Astrocyte of the spinal cord (primary cell): Measurements from ENCODE around the gene ITSN1.

Experiments used
- DNase-seq: peaks from one replicate; pipeline ENCODE4 v3.0.0; 2011; ENCODE audit warnings: low read depth, low spot score
- H3K4me3 ChIP-seq: 2 replicates; pipeline ENCODE4 v1.5.1; 2011; ENCODE audit warnings: low read depth, mild to moderate bottlenecking, low read length, moderate library complexity
- CTCF ChIP-seq: IDR thresholded peaks from 2 replicates; pipeline ENCODE4 v1.5.1; 2012; ENCODE audit warnings: low read depth, mild to moderate bottlenecking, low read length, inconsistent platforms
- in situ Hi-C: cut with HindIII; loops from 2 replicates; pipeline ENCODE4 v1.10.0; 2017; ENCODE audit warnings: low sequenced_read_pairs

ITSN1 gene

DNA sequence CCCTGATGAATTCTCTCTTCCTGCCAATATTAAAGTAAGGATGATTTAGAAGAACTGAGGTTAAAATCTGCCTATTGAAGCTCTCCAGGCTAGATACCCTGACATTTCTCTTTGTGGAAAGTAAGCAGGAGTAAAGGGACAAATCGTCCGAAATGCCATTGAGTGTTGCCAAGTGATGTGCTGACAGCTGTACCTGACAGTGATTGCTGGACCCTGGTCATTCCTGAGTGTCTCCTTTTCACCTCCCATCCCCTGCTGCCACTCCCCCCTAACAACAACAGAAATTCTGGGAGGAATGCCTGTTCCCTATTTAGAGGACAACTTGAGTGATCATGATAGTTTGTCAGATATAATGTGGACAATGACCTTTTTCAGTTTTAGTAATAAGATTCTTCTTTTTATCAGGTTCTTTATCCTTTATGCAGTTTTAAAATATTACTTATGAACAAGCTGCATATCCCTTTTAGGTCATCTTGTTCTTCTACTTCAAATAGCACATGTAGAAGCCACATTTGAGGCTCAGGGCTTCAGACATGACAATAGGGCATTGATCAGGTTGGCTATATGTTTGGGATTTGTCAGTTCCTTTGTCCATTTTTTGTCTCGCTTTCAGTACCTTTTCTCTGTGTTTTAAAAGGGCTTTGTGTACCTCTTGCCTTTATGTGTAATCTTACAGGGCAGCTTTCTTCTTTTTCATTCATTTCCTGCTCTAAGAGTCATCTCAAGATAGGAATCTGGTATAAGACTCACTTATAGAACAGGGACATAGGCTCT is 56.0 kb downstream of the ITSN1 start:
- no peak for DNase-seq
- no peak for TF ChIP-seq CTCF
- in situ Hi-C loops = no loop called here
- no peak overlapping the region for H3K4me3 ChIP-seq

DNA sequence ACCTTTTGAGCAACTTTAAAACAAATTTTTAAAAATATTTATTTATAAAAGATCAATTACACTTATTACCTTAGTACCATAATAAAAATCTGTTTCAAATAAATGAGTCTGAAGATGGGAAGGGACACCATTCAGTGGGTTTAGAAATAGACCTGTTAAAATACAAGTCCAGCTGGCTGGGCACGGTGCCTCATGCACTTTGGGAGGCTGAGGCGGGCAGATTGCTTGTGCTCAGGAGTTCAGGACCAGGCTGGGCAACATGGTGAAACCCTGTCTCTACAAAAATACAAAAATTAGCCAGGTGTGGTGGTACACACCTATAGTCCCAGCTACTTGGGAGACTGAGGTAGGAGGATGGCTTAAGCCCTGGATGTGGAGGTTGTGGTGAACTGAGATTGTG is 57.0 kb downstream of the ITSN1 start:
- no peak for TF ChIP-seq CTCF
- no peak for DNase-seq
- H3K4me3 ChIP-seq = no peak overlapping the region
- in situ Hi-C loops = no loop called here

- no peak for TF ChIP-seq CTCF
- in situ Hi-C loops = no loop called here
- DNase-seq = no peak
- no peak overlapping the region for H3K4me3 ChIP-seq
Measured at GRCh38 chr21:33700491-33700890, 58.2 kb downstream of the ITSN1 start.

DNA sequence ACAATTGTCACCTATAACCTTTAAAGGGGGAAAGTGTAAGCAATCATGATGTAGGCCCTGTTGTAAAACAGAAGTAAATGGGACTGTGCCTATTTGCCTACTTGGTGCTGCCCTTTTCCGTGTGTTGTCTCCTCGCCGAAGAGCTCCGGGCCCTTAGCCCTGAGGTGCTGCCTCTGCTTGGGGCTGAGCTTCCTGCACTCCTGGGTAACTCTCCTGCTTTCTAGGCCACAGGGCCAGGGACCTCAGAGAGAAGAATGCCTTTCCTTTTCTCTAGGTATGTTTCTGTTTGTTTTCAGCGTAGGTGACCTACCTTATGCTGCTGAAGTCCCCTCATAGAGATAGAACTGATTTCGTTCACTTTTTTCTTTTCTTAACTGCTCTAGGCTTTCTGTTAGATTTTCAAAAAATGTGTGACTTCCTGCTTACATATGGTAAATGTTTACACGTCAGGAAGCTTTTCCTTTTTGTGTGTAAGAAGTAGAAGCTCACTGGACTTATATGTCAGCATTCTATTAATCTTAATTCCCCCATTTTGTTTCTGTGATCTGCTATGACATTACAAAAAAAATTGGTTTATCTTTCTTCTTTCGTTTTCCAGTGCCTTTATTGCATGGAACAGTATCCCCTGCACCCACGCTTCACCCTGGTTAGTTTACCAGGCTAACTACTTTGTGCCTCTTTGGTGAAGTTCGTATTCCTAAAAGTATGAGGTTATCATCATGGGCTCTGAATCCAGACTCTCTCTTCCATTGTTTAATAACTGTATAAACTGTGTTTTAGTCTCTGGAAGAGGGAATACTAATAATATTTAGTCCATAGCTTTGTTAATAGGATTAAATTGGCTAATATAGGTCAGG is 61.7 kb downstream of the ITSN1 start:
- H3K4me3 ChIP-seq = no peak overlapping the region
- in situ Hi-C loops = no loop called here
- no peak for DNase-seq
- TF ChIP-seq CTCF = no peak

DNA sequence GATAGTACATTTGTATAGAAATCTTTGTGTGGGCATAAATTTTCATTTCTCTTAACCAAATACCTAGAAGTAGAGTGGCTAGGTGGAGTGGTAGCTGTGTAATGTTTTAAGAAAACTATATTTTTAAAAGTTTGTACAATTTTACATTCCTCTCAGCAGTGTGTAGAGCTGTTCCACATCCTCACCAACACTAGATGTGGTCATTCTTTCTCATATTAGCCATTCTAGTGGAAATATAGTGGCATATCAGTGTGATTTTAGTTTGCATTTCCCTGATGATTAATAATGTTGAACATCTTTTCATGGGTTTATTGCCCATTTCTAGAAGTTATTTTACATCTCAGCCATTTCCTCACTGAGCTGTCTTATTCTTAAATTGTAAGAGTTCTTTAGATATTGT is 65.5 kb downstream of the ITSN1 start:
- no peak for TF ChIP-seq CTCF
- no peak overlapping the region for H3K4me3 ChIP-seq
- DNase-seq = no peak
- in situ Hi-C loops = no loop called here

- DNase-seq = no peak
- no peak overlapping the region for H3K4me3 ChIP-seq
- no peak for TF ChIP-seq CTCF
- in situ Hi-C loops = no loop called here
Measured at GRCh38 chr21:33708874-33709273, 66.6 kb downstream of the ITSN1 start.
